GM10266 (cell line): Measurements from ENCODE around the gene FBL.
A peak's percentile ranks its signal among the peaks of the same experiment; 100 is the strongest.
"Not testable (repeated sequence)": the region's sequence is repeated elsewhere in the genome, so short reads cannot be mapped to it uniquely, and the experiment has no call there.

ENCODE experiments used
- DNase-seq: peaks from one replicate; pipeline ENCODE4 v3.0.0; 2012; ENCODE audit errors: extremely low spot score
- CTCF ChIP-seq: IDR thresholded peaks from 2 replicates; pipeline ENCODE4 v1.5.1; 2012; ENCODE audit warnings: mild to moderate bottlenecking, low read depth; ENCODE audit not compliant: control insufficient read depth, insufficient read depth; ENCODE audit errors: missing control alignments

FBL gene

DNA sequence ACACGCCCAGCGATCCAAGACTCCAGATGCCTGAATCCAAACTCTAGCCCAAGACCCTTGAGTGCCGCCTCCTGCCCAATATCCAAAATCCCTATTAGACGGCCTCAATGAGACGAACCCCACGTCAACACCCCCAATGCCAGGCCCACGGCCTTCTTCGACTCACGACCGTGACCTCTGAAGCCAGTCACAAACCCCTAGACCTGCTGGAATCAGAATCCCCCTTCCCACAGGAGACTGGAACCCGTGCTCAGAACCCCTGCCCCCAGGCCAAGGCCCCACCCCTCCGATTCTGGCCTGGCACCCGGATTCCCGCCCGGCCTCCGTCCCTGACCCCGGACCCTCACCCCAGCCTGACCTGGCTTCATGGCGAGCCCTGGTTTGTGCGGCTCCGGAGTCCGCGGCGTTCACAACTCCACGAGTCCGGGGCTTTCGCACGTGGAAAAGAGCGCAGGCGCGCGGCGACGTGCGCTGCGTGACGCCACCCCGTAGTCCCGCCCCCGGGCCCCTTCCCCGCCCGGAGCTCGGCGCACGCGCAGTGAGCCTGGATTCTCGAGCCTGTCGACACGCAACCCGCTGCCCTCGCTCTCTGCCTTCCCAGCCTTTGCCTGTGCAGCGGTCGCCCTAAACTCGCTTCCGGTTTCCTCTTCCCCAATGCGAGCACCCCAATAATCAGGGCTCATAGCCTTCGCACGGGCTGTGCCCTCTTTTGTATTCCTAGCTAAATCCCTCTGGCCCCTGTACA, at the start of gene FBL:
TSS of gene FBL (minus strand) at position 447 of the 745 bp plus-strand sequence. CDS start at position 368, 79 bp downstream.
- DNase-seq: peak; percentile 98
- TF ChIP-seq CTCF: no peak

- DNase-seq: not testable (repeated sequence)
Measured at GRCh38 chr19:39895096-39895495, 48.9 kb upstream of the FBL start.

DNA sequence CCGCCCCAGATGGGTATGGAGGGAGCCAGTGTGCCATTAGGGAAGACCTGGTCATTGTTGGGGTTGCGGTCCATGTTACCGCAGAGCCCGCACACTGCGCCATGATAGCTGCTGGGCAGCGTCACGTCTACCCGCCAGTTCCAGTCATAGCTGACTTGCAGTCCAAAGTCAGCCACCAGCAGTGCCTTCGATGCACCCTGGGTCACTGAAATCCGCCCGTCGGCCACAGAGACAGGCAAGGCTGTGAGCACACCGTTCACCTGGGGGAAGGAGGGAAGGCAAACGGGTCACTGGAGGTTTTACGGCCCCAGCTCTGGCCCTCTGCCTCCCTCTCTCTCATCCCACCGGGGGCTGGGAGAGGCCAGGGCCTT, 48.0 kb upstream of the FBL start:
- DNase-seq: not testable (repeated sequence)

DNA sequence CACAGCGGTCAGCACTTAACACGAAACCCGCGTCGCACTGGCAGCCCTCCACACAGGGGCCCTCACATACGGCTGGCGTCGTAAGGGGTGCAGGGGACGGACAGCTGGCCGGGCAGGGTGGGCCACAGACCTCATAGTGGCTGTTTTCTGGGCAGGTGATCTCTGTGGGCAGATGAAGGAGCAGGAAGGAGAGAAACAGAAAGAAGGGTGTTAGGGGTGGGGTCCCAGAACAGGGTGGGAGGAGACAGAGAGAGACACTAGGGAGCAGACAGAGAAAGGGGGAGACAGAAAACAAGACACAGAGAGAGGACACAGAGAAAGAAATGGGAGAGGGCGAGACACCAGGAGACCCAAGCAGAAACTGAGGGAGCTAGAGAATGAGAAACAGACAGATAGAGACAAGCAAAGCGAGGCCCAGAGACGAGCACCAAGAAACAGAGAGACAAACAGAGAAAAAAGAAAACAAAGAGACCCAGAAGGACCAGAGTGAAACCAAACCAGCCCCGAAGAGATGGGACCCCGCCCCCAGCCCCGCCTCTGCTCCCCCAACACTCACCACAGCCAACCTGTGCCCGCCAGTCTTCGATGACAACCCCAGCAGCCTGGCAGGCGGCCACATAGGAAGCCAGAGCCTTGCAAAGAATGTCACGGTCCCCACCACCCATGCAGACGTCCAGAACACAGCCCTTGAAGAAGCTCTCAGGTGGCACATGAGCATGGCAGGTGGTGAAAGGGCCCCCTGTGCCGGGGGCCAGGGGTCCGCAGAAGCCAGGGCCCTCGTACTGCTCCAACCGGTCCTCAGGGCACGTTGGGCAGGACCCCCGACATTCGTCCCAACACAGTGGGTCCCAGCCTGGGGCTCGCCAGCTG, 47.4 kb upstream of the FBL start:
- DNase-seq: not testable (repeated sequence)

GRCh38 chr19:39892506-39892902, 46.3 kb upstream of the FBL start:
- not testable (repeated sequence) for DNase-seq

DNA sequence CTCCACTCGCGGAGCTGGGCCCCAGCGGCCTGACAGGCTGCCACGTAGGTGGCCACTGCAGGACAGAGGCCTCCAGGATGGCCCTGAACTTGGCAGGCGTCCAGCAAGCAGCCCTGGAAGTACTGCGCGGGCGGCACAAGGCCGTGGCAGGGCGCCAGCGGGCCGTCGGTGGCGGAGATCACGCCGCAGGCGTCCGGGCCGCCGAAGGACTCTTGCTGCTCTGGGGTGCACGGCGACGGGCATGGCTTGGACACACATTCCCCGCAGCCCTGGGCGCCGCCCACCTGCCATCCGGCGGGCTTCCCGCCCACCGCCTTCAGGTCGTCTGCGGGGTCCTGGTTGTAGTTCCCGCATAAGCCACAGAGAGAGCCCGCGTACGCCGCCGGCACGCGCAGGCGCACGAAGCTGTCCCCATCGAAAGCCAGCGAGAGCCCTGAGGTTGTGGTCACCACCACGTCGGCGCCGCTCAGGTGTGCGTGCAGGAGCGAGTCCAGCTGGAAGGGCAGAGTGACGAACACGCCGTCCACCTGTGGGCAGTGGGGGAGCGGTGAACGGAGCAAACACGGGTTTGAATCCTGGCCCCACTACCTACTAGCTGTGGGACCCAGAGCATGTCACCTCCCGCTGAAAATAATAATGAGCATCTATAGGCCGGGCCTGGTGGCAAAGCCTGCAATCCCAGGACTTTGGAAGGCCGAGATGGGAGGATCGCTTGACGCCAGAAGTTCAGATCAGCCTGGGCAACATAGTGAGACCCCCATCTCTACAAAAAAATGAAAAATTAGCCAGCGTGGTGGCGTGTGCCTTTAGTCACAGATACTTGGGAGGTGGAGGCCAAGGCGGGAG, 45.7 kb upstream of the FBL start:
- DNase-seq: not testable (repeated sequence)

DNA sequence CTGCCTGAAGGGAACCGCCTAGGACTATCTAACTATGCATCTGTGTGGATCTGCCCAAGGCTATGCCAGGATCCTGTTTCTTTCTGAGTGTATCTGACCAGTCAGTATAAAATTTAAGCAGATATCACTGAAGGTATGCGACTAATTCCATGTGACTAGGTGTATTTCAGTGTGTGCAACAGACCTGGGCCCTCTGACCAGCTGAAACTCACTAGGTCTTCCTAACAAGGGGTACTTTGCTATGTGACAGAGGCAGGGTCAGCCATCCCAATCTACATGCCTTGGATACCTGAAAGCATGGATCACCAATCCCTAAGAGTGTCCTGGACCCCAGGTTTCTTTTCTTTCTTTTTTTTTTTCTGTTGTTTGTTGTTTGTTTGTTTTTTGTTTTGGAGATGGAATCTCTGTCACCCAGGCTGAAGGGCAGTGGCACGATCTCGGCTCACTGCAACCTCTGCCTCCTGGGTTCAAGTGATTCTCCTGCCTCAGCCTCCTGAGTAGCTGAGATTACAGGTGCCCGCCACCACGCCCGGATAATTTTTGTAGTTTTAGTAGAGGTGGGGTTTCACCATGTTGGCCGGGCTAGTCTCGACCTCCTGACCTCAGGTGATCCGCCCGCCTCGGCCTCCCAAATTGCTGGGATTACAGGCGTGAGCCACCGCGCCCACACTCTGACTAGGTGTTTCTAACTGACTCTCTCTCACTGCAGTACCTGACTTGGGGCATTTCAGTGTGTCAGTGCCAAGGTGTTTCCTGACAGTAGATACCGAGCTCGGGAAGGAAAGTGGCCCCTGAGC, 44.8 kb upstream of the FBL start:
- TF ChIP-seq CTCF: no peak
- DNase-seq: peak; percentile 53

- peak; percentile 17 for DNase-seq
Measured at GRCh38 chr19:39889872-39890754, 43.9 kb upstream of the FBL start.

- DNase-seq: not testable (repeated sequence)
Measured at GRCh38 chr19:39887456-39887951, 41.3 kb upstream of the FBL start.

DNA sequence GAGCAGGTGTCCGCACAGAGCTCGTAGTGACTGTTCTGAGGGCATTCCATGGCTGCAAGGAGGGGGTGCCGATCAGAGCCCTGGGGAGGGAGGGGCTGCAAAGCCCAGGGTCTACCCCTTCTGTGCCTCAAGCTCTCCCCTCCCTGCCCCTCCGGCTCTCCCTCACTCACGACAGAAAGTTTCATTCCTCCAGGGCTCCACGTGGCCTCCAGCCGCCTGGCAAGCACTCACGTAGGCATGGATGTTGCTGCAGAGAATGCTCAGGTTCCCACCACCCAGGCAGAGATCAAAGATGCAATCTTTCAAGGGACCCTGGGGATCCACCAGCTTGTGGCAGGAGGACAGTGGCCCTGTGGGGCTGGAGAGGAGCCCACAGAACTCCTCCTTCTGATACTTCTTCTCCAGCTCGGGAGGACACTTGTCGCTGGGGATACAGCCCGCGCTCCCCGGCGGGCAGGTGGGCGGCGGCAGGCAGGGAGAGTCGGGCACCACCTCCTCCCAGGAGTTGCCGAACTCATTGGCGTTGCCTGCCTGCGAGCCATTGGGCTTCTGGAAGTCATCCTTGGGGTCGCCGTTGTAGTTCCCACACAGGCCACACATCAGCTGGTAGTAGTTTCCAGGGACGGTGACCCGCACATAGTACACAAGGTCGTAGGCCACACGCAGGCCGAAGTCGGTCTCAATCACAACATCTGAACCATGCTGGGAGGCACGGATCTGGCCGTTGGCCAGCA, 39.8 kb upstream of the FBL start:
- not testable (repeated sequence) for DNase-seq

DNA sequence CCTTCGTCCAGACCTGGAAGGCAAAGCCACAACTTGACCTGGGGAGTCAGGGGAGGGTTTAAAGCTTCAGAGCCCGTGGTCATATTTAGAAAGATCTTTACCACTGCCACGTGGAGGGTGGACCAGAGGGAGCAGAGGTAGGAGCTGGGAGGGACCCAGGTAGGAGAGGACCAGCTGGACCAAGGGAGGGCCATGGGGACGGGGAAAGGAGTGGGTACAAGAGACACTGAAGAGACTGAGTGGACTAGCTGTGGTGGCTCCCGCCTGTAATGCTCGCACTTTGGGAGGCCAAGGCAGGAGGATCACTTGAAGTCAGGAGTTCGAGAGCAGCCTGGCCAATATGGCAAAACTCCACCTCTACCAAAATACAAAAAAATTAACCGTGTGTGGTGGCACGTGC, 38.5 kb upstream of the FBL start:
- not testable (repeated sequence) for DNase-seq

DNA sequence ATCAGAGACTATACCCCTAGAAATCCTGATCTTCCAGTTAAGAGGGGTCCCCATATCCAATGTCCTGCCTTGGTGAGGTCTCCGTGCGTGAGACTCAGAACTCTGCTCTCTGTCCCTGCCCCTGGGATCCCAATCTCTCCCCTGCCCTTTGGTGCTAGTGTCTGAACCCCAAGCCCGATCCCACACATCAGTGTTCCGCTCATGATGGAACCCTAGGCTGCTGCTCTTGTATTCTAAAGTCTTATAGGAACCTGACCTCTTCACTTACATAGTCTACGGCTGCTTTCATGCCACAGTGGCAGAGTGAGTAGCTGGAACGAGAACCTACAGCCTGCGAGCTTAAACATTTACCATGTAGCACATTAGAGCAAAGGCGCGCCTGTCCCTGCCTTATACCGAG, 36.5 kb upstream of the FBL start:
- DNase-seq: not testable (repeated sequence)
